Renal pelvis (tissue), 4 donors: ENCODE data around the gene POFUT2. TPM values are rescaled to one million over a fixed set of nuclear protein-coding genes. Genes with fewer than 3 reads are reported as not detected.
"Not testable (repeated sequence)": the region's sequence is repeated elsewhere in the genome, so short reads cannot be mapped to it uniquely, and the experiment has no call there.

ENCODE experiments used
- DNase-seq: peaks from one replicate; pipeline ENCODE4 v3.0.0-alpha.2; 2013
- polyA plus RNA-seq, 3 donors: library from polyadenylated mRNA; unstranded; fragments of 120-200 nt; gene quantifications; one replicate each; pipeline ENCODE4 v1.2.1, GENCODE V29; 2013; ENCODE audit not compliant: insufficient read length in 3 of 3

Gene POFUT2
- polyA plus RNA-seq, 3 donors = 37.9 to 41.3 (median 38.1) TPM

DNA sequence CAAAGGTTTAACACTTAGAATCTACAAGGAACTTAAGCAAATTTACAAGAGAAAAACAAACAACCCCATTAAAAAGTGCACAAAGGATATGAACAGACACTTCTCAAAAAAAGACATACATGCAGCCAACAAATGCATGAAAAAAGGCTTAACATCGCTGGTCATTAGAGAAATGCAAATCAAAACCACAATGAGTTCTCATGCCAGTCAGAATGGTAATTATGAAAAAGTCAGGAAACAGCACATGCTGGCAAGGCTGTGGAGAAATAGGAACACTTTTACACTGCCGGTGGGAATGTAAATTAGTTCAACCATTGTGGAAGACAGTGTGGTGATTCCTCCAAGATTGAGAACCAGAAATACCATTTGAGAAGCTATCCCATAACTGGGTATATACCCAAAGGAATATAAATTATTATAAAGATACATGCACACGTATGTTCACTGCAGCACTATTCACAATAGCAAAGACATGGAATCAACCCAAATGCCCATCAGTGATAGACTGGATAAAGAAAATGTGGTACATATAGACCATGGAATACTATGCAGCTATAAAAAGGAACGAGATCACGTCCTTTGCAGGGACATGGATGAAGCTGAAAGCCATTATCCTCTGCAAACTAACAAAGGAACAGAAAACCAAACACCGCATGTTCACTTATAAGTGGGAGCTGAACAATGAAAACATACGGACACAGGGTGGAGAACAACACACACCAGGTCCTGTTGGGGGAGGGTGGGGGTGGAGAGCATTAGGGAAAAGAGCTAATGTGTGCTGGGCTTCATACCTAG, 28.2 kb upstream of the POFUT2 start:
- DNase-seq = not testable (repeated sequence)

DNA sequence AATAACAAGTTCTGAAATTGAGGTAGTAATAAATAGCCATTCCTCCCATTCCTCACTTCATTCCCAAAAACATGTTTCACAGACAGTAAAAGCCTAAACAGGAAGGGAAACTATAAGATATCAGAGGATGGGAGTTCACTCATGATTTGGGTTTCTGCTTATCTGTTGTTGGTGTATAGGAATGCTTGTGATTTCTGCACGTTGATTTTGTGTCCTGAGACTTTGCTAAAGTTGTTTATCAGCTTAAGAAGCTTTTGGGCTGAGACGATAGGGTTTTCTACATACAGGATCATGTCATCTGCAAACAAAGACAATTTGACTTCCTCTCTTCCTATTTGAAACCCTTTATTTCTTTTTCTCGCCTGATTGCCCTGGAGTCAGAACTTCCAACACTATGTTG, 26.0 kb upstream of the POFUT2 start:
- DNase-seq = no peak

DNA sequence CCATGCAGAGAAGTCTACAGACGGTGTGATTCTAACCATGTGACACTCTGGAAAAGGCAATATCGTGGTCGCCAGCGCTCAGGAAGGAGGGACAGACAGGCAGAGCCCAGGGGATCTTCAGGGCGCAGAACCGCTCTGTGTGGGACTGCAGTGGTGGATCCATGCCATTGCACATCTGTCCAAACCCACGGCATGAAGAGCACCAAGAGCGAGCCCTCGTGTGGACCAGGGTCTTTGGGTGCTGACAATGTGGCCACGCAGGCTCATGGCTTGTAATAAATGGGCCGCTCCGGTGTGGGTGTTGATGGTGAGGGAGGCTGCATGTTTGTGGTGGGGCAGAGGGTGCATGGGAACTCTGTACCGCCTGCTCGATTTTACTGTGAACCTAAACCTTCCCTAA, 25.3 kb upstream of the POFUT2 start:
- DNase-seq = no peak

DNA sequence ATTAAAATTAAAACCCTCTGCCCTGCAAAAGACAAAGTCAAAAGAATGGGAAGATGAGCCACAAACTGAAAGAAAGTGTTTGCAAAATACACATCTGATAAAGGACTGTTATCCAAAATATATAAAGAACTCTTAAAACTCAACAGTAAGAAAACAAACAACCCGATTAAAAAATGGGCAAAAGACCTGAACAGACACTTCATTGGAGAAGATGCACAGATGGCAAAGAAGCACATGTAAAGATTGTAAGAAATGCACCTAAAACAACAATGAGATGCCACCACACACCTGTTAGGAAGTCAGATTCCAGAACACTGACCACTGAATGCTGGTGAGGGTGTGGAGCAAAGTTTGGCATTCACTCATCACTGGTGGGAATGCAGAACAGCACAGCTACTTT, 24.6 kb upstream of the POFUT2 start:
- no peak for DNase-seq

DNA sequence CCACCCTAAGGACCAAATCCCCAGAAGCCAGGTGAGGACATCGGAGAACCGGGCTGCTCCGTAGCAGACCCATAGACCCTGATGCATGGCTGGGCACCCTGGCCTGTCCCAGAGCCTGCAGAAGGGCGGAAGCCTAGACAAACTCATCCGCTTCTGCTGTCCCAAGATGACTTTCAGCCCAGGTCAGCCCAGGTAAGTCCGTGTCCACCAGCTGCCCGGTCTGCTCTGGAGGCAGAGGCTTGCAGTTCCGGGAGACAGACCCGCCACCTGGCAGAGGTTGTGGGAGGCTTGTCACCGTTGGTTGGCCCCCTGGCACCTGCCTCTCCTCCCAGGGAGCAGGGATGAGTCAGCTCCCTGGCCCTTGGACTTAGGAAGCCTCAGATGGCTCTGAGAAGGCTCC, 22.8 kb upstream of the POFUT2 start:
- DNase-seq = no peak

DNA sequence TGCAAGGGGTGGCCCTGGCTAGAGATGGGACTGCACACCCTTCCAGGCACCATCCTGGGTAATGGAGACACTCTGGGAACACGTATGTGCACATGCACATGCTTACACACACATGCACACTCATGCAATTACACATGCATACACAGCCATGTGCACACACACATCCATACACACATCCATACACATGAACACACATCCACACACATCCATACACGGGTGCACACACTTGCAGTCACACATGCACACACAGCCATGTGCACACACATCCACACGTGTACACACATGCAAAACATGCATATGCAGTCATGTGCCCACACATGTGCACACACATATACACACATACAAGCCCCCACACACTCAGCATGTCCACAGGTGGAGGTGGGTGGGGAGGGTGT, 22.3 kb upstream of the POFUT2 start:
- DNase-seq = no peak

DNA sequence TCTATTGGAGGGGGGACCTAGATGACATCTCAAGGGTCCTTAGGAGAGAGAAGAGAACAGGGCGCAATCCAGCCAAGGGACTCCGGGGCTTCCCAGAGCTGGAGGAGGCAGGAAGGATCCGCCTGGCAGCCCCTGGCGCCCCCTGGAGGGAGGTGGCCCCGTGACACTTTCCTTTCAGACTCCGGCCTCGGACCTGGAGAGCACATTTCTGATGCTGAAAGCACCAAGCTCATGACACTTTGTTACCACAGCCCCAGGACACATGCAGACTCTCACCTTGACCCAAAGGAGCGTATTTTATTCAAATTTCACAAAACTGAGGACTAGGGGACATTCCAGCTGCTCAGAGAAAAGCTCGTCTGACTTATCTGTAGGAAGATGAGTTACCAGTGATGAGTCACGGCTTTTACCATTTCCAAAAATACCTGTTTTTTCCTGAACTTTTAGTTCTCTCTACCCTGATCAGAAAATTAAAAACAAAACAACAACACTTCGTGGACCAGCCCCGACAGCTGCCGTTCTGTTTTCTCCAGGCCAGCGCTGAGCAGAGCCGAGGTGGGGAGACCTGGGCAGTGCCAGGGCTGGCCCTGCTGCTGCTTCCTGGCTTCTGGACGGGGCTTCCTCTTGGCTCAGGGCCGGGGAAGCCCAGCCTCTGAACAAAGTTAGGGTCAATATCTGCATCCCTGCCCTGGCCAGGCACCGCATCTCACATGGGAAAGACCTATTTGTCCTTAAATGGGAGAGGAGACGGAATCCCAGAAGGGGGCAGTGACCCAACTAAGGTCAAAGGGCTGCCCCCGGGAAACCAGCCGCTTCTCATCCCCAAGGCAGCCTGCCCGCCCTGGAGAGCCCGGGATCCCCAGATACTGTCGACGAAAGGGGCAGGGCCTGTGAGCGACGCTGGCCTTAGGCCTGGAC, 21.6 kb upstream of the POFUT2 start:
- DNase-seq = no peak

DNA sequence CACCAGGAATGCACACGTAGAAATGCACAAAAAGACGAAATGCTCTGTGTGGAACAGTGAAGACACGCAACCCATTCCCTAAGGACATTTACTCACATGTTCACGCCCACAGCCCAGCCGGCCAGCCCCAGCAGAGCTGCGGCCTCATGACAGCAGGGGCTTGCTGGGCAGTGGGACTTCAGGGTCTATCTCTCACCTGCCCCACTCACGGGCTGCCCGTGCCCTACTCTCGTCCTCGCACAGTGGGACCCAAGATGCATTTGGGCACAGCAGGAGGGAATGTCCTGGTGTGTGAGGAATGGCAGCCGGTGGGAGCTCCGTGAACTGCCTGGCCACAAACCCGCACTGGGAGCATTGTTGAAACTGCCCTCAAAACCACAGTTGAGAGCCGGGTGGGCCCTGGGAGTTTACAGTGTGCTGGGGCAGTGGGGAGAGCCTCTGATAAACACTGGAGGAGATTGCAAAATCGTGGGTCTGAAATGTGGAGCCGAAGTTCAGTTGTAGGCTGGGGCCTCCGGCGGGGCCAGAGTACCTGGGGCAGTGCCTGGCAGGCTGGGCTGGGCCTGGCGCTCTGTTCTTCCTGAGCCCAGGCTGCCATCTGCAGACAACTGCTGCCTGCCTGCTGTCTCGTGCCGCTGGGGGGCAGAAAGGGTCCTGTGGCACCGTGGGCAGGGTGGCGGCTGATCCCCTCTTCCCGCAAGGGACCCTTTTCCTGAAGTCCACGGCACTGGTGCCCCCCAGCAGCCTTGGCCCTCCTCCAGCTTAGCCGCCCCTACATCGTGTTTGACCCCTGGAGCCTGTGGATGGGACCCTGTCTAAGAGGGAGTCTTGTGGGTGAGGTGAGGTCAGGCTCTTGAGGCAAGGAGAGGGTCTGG, 20.7 kb upstream of the POFUT2 start:
- DNase-seq = no peak

DNA sequence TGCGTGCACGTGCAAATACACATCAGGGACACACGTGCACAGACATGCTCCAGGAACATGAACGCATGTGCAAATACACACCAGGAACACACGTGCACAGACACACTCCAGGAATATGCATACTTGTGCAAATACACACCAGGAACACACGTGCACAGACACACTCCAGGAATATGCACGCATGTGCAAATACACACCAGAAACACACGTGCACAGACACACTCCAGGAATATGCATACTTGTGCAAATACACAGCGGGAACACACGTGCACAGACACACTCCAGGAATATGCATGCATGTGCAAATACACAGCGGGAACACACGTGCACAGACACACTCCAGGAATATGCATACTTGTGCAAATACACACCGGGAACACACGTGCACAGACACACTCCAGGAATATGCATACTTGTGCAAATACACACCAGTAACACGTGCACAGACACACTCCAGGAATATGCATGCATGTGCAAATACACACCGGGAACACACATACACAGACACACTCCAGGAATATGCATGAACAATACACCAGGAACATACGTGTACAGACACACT, 20.0 kb upstream of the POFUT2 start:
- not testable (repeated sequence) for DNase-seq

DNA sequence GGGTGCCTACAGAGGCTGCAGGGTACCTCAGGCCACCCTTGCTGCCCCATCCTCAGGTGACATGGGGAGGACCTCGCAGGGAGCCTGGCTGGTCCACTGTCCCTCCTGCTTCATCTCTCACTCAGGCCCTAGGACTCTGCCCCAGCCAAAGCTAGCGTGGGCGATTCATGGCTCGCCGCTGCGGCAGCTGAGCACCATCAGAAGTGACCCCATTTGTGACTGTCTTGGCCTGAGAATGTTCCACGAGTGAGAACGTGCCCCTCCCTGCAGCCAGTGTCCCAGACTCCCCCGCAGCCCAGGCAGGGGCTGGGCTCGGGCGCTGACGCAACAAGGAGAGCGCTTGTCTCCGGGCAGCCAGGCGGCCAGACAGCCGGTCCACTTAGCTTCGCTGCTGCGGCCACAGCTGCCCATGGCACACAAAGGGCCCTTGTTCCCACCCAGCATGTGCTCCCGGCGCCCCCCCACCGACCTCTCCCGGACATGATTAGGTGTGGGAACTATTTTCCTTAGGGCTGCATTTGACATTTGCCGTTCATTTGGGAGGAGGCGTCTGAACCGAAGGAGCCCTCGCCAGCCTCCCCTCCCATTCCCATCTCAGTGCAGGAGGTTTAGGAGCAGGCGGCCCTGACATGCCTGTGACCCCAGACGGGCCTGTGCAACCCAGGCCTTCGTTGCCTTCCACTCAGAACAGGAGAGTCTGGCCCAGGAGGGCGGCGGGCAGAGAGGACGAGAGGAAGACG, 19.3 kb upstream of the POFUT2 start:
- peak; percentile 85 for DNase-seq

DNA sequence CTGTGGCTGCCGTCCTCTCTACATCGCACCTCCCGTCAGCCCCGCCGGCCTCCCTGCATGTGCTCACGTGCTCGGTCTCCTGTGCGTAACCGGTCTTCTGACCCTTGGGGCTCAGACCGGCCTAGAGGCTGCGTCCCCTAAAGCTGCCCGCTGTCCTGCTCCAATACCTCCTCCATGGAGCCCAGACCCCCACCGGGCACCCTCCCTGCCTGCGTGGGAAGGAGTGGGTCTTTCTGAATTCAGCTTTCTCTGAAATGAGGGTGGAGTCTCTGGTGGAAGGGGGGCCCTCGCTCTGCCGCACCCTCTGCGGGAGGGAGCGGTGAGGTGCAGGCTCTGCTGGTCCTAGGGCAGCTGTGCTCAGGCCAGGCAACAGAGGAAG, 18.7 kb upstream of the POFUT2 start:
- no peak for DNase-seq

DNA sequence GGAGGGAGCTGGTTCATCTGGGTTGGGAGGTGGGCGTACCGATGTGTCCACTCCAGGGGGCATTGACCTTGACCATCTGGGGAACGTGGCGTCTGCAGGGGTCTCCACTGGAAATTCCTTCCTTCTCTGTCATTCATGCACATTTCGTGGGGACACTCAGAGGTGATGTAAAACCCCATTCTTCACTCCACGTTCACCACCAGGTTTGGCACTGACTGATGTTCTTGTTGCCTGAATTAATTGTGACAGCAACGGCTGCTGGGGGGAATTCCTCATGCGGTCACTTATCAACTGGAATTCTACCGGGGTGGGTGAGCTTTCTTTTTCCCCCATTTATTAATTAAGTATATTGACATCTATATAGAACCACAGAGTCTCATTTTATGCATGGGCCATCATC, 18.1 kb upstream of the POFUT2 start:
- DNase-seq = no peak

DNA sequence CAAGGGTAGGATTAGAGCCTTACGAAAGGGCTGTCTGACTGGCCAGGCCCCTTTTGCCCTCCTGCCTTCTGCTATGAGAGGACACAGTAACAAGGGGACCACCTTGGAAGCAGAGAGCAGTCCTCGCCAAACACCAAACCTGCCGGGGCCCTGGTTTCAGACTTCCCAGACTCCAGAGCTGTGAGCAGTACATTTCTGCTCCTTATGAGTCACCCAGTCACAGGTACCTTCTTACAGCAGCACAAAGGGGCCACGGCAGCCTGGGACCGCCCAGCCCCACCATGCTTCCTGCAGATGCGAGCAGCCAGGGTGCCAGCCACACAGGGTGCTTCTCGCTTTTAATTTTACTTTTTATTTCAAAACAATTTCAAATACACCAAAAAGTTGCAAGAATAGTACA, 17.2 kb upstream of the POFUT2 start:
- DNase-seq = no peak

DNA sequence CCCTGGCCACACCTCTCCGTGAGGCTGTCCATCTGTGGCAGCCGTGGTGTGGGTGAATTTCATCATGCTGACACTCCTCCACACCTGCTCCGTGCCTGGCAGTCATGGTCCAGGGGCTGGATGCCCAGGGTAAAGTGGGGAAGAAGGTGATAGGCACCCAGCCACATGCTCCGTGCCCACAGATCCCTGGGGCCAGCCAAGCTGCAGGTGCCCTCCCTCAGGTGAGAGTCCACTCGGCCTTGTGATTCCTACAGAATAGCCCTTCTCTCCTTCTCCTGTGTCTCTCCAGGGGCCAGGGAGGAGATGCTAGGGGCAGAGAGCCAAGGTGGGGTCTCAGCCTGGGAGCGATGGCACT, 16.8 kb upstream of the POFUT2 start:
- DNase-seq = no peak

DNA sequence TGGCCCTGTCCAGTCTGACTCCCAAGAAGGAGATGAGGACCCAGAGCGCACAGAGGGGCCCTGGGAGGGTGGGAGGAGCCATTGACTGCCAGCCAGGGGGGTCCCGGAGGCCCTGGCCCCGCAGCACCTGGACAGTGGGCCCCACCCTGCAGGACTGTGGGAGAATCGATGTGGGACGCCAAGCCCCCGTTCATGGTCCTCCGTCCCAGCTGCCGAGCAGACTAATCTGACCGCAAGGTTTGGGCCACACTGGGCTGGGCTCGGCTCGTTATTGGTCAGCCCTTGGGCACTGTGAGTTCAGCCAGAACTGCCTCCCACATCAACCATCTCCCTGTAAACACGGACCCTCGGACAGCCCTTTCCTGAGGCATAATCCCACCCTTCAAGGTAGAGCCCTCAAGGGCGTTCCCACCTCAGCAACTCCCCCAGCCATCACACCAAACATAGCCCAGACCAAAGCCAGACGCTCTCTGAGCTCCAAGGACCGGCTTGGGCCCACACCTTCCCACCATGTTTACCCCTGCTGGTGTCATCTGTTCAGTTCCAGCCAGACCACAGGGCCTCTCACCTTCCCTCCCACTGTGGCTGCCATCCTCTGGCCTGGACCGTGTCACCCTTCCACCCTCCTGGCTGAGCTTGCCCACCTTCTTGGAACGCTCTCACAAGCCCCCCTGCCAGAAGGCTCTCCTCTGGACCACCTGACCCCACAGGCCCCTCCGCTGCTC, 16.2 kb upstream of the POFUT2 start:
- DNase-seq = no peak

DNA sequence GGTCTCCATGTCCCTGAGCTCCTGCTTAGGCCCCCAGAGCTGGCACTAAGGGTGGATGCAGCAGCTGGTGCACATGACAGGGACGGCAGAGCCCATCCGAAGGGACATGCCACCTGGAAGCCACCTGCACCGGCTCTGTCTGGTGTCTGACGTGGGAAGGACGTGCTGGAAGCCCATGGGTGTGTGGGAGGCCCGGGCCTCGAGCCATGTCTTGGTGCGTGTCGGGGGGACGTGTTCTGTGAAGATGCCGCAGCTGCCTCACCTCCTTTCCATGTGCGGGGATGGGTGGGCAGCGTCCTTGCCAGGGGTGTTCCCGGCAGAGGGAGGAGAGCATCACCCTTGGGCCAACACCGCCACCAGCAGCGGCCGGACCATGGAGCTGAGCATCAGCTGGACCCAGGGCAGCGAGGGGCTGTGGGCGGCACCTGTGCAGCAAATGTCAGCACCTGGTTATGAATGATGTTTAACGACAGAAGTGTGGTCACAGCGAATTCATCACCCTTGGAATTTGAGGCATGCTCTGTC, 15.5 kb upstream of the POFUT2 start:
- DNase-seq = no peak

DNA sequence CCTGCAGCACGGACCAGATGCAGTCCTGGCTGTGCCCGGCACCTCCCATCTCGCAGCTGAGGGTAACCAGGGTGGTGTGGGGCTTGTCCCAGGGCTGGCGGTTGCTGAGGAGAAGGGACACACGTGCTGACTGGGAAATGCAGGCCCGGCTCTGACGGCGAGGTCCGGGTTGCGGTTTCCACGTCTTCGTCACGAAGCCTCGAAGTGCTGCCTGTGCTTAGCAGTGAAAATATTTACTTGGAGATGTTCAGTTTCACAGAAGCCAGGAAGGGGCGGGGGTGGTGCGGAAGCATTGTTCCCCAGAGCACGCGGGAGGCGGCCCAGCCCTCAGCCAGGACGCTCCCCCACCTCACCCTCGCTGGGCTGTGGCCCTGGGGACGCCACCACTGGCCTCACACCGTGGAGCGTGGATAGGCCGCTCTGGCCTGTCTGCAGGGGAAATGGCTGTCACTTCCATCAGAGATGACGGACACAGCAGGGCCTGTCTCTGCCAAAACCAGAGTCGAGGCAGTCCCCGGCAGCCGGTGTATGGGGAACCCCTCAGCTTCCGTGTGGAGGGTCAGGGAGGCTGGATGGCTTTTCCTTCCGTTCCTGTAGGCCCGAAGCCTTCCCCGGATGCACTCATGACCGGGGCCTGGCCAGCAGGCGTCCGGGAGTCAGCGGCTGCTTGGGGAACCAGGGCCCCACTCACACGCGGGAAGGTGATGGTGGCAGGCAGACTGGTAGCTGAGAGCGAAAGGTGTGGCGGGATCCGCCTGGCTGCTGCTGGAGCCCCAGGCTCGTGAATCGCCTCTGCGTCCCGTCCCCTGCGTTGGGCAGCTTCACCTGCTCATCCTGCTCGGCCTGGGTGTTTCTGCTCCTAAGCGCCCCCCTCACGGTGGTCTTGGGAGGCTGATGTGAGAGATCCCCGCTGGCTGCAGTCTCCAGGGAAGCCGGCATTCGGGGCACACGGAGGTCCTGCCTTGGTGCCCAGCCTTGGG, 14.7 kb upstream of the POFUT2 start:
- no peak for DNase-seq

DNA sequence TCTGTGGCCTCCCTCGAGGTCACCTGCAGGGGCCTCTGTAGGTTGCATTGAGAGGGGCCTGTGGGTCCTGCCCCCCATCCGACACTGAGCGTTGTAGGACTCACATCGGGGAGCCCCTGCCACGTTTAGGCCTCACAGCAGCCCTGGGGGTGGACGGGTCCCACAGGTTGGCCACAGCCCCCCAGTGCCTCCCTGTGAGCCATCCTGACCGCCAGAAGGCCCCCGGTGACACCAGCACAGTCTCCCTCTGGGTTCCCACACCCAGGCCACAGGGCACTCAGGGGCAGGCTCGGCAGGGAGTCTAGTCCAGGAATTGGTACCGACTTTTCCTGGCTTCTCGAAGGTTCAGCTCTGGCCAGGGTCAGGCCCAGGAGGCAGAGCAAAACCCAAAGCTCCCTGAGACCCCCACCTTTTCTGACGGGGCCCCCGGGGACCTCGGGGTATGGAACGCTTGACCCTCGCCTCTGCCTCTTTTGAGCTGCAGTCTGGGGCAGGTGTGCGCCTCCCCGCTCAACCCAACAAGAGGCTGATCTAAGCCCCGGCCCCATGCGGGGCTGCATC, 13.9 kb upstream of the POFUT2 start:
- DNase-seq = no peak
